ENCODE data around the gene PET117. TPM values are rescaled to one million over a fixed set of nuclear protein-coding genes. Genes with fewer than 3 reads are reported as not detected.
"Not testable (repeated sequence)": the region's sequence is repeated elsewhere in the genome, so short reads cannot be mapped to it uniquely, and the experiment has no call there.

The PET117 gene
- 8.7 TPM for total RNA-seq

GRCh38 chr20:18137412-18138265 is at the start of gene PET117, which contains the start of gene KAT14:
Gene PET117, plus strand, starts transcription at chr20:18137863. Its CDS starts 93 bp downstream, at chr20:18137956.
Gene KAT14, plus strand, starts transcription at chr20:18137863. Its CDS starts 4,798 bp downstream, at chr20:18142661.
- DNase-seq (ENCODE audit: low spot score) = peak; percentile 90

- not testable (repeated sequence) for DNase-seq (ENCODE audit: low spot score)
Observed at GRCh38 chr20:18088298-18088697, 49.4 kb upstream of the PET117 start.

- DNase-seq (ENCODE audit: low spot score) = not testable (repeated sequence)
Observed at GRCh38 chr20:18088841-18089240, 48.8 kb upstream of the PET117 start.

- DNase-seq (ENCODE audit: low spot score) = no peak
Observed at GRCh38 chr20:18090044-18090443, 47.6 kb upstream of the PET117 start.

- no peak for DNase-seq (ENCODE audit: low spot score)
Observed at GRCh38 chr20:18090477-18090876, 47.2 kb upstream of the PET117 start.

- DNase-seq (ENCODE audit: low spot score) = no peak
Observed at GRCh38 chr20:18091623-18092022, 46.0 kb upstream of the PET117 start.

- DNase-seq (ENCODE audit: low spot score) = no peak
Observed at GRCh38 chr20:18092890-18093289, 44.8 kb upstream of the PET117 start.

GRCh38 chr20:18093388-18093787 is 44.3 kb upstream of the PET117 start:
- DNase-seq (ENCODE audit: low spot score) = no peak

GRCh38 chr20:18094191-18094590 is 43.5 kb upstream of the PET117 start:
- DNase-seq (ENCODE audit: low spot score) = no peak

GRCh38 chr20:18100569-18100968 is 37.1 kb upstream of the PET117 start:
- peak; percentile 5 for DNase-seq (ENCODE audit: low spot score)

- no peak for DNase-seq (ENCODE audit: low spot score)
Observed at GRCh38 chr20:18101125-18101810, 36.4 kb upstream of the PET117 start.

- DNase-seq (ENCODE audit: low spot score) = no peak
Observed at GRCh38 chr20:18103497-18103896, 34.2 kb upstream of the PET117 start.

- DNase-seq (ENCODE audit: low spot score) = no peak
Observed at GRCh38 chr20:18108326-18108725, 29.3 kb upstream of the PET117 start.

GRCh38 chr20:18128574-18128973 is 9.1 kb upstream of the PET117 start:
- not testable (repeated sequence) for DNase-seq (ENCODE audit: low spot score)

GRCh38 chr20:18132663-18133062 is 5.0 kb upstream of the PET117 start:
- no peak for DNase-seq (ENCODE audit: low spot score)

GRCh38 chr20:18133962-18134361 is 3.7 kb upstream of the PET117 start:
- no peak for DNase-seq (ENCODE audit: low spot score)

- no peak for DNase-seq (ENCODE audit: low spot score)
Observed at GRCh38 chr20:18138266-18138582, 561 bp downstream of the PET117 start.

GRCh38 chr20:18138639-18139583 is 1.2 kb downstream of the PET117 start:
- DNase-seq (ENCODE audit: low spot score) = no peak

GRCh38 chr20:18139832-18140231 is 2.2 kb downstream of the PET117 start:
- DNase-seq (ENCODE audit: low spot score) = no peak

GRCh38 chr20:18144541-18145099 is 7.0 kb downstream of the PET117 start:
- DNase-seq (ENCODE audit: low spot score) = no peak

GRCh38 chr20:18154342-18154741 is 16.7 kb downstream of the PET117 start:
- DNase-seq (ENCODE audit: low spot score) = no peak

GRCh38 chr20:18156045-18156444 is 18.4 kb downstream of the PET117 start:
- DNase-seq (ENCODE audit: low spot score) = no peak
